HEK293T (cell line): ENCODE data around the gene MYH6.

Experiments
- CTCF ChIA-PET: fragments of 350-600 bp; formaldehyde crosslinking; extraction: SDS; loops from one replicate; lab custom pipeline; 2021; ENCODE audit warnings: antibody characterized with exemption, inconsistent platforms; lab: Yijun Ruan, JAX
- POLR2A ChIA-PET: fragments of 350-600 bp; formaldehyde crosslinking; extraction: SDS; loops from one replicate; lab custom pipeline; 2020; ENCODE audit warnings: antibody characterized with exemption, inconsistent platforms; lab: Yijun Ruan, JAX
- DNase-seq: peaks from one replicate; pipeline ENCODE4 v3.0.0; 2012; ENCODE audit warnings: mixed read lengths; ENCODE audit errors: extremely low spot score
- ARNT ChIP-seq: fragments of 450-650 bp; IDR thresholded peaks from 2 replicates; pipeline ENCODE4 v1.6.1; 2017; ENCODE audit warnings: mild to moderate bottlenecking
- BHLHE40 ChIP-seq: fragments of 450-650 bp; IDR thresholded peaks from 2 replicates; pipeline ENCODE4 v1.6.1; 2016; ENCODE audit warnings: mild to moderate bottlenecking, moderate library complexity, borderline replicate concordance
- CTBP1 ChIP-seq: fragments of 450-650 bp; IDR thresholded peaks from 2 replicates; pipeline ENCODE4 v1.6.1; 2016; ENCODE audit warnings: borderline replicate concordance
- ELF4 ChIP-seq: fragments of 450-650 bp; IDR thresholded peaks from 2 replicates; pipeline ENCODE4 v1.6.1; 2017; ENCODE audit warnings: antibody characterized with exemption
- FOXA1 ChIP-seq: fragments of 450-650 bp; IDR thresholded peaks from 2 replicates; pipeline ENCODE4 v1.6.1; 2016; ENCODE audit warnings: mild to moderate bottlenecking
- FOXK2 ChIP-seq: fragments of 450-650 bp; IDR thresholded peaks from 2 replicates; pipeline ENCODE4 v1.6.1; 2016; ENCODE audit warnings: mild to moderate bottlenecking
- FOXM1 ChIP-seq: fragments of 450-650 bp; IDR thresholded peaks from 2 replicates; pipeline ENCODE4 v1.6.1; 2017; ENCODE audit warnings: mild to moderate bottlenecking, borderline replicate concordance
- HDGF ChIP-seq: fragments of 450-650 bp; IDR thresholded peaks from 2 replicates; pipeline ENCODE4 v1.6.1; 2017; ENCODE audit warnings: antibody characterized with exemption, borderline replicate concordance
- L3MBTL2 ChIP-seq: fragments of 450-650 bp; conservative IDR thresholded peaks from 2 replicates; pipeline ENCODE4 v1.6.1; 2016; ENCODE audit warnings: mild to moderate bottlenecking
- LEF1 ChIP-seq: fragments of 450-650 bp; IDR thresholded peaks from 2 replicates; pipeline ENCODE4 v1.6.1; 2017; ENCODE audit warnings: mild to moderate bottlenecking, borderline replicate concordance
- NFRKB ChIP-seq: fragments of 450-650 bp; IDR thresholded peaks from 2 replicates; pipeline ENCODE4 v1.6.1; 2016; ENCODE audit warnings: mild to moderate bottlenecking, moderate library complexity
- PKNOX1 ChIP-seq: fragments of 450-650 bp; IDR thresholded peaks from 2 replicates; pipeline ENCODE4 v1.6.1; 2016
- SP1 ChIP-seq: fragments of 450-650 bp; IDR thresholded peaks from 2 replicates; pipeline ENCODE4 v1.6.1; 2017
- SUZ12 ChIP-seq: fragments of 450-650 bp; IDR thresholded peaks from 2 replicates; pipeline ENCODE4 v1.6.1; 2016; ENCODE audit warnings: mild to moderate bottlenecking
- TARDBP ChIP-seq: fragments of 450-650 bp; IDR thresholded peaks from 2 replicates; pipeline ENCODE4 v1.6.1; 2016
- ZNF384 ChIP-seq: fragments of 450-650 bp; IDR thresholded peaks from 2 replicates; pipeline ENCODE4 v1.6.1; 2016

The MYH6 gene

GRCh38 chr14:23371865-23372264, 36.2 kb downstream of the MYH6 start:
- no peak for DNase-seq
- ChIA-PET POLR2A (no interaction called here), CTCF (no interaction called here)
- TF ChIP-seq PKNOX1 = no peak
- no peak for TF ChIP-seq TARDBP
- TF ChIP-seq L3MBTL2 = no peak
- no peak for TF ChIP-seq FOXM1
- no peak for TF ChIP-seq LEF1
- no peak for TF ChIP-seq HDGF
- no peak for TF ChIP-seq BHLHE40
- no peak for TF ChIP-seq ELF4
- TF ChIP-seq FOXK2 = no peak

DNA sequence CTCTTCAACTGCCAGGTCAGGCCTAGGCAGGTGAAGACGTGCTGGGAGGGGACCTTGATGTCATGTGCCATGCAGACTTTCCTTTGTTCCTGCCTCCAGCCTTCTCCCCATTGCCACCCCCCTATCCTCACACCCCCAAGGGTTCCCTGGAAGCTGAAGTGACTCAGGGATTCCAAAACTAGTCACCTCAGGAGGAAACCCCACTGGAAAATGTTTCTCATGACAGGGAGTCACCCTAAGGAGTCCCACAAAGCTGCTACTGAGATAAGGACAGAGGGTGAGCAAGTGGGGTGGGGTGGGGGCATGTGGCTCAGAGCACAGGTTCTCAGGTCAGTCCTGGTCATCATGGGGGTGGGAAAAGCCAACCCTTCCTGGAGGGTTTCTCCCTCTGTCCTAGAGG, 37.9 kb downstream of the MYH6 start:
- CTCF ChIA-PET = interaction anchor here (4.1 kb wide), 1 partner anchor 10 kb away, joined by 18 read pairs; no protein-coding TSS in a partner anchor
- DNase-seq = no peak
- TF ChIP-seq NFRKB = no peak
- TF ChIP-seq TARDBP = no peak
- TF ChIP-seq LEF1 = no peak
- TF ChIP-seq ARNT = no peak
- TF ChIP-seq FOXK2 = no peak
- no peak for TF ChIP-seq FOXA1
- TF ChIP-seq FOXM1 = no peak
- no peak for TF ChIP-seq SUZ12
- no peak for TF ChIP-seq PKNOX1
- TF ChIP-seq BHLHE40 = no peak
- no peak for TF ChIP-seq CTBP1
- POLR2A ChIA-PET = no interaction called here

DNA sequence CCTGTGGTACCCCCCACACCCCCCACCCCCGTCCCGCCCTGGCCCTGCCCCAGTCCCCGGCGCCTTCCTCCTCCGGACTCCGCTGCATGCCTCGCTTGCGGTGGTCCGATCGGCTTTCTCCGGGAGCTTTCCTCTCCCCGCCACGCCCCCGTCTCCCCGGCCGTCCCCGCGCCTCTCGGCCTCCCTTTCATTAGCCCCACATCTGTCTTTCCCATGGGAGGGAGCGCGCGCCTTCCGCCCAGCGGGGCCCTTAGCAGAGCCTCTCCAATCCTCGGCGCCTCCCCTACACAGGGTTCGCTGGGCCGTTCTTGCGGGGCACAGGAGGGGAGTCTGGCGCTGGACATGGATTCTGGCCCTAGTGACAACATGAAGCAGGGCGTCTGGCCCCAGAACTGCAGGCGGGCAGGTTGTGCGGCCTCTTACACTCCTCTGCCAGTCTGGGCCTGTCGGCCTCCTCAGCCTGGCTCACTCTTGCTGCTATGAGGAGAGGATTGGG, 41.6 kb downstream of the MYH6 start:
- no peak for DNase-seq
- TF ChIP-seq CTBP1 = no peak
- TF ChIP-seq PKNOX1 = no peak
- no peak for TF ChIP-seq SP1
- TF ChIP-seq LEF1 = no peak
- TF ChIP-seq SUZ12 = no peak
- TF ChIP-seq ELF4 = no peak
- no peak for TF ChIP-seq ZNF384
- no peak for TF ChIP-seq NFRKB
- TF ChIP-seq FOXA1 = no peak
- TF ChIP-seq TARDBP = no peak
- TF ChIP-seq BHLHE40 = no peak
- TF ChIP-seq HDGF = no peak
- no peak for TF ChIP-seq FOXK2
- TF ChIP-seq FOXM1 = no peak
- no peak for TF ChIP-seq L3MBTL2
- no peak for TF ChIP-seq ARNT
- ChIA-PET POLR2A (no interaction called here), CTCF (interaction anchor here (4.1 kb wide), 1 partner anchor 13 kb away, joined by 18 read pairs; no protein-coding TSS in a partner anchor)

- ChIA-PET POLR2A (no interaction called here), CTCF (no interaction called here)
- no peak for DNase-seq
Measured at GRCh38 chr14:23365732-23366425, 42.2 kb downstream of the MYH6 start.

More at GRCh38 chr14:23365732-23366425, 42.2 kb downstream of the MYH6 start:
- TF ChIP-seq BHLHE40 (no peak), LEF1 (no peak), FOXK2 (no peak), L3MBTL2 (no peak), TARDBP (no peak), ARNT (no peak), FOXA1 (no peak), SUZ12 (no peak), FOXM1 (no peak), NFRKB (no peak), ZNF384 (no peak), CTBP1 (no peak), SP1 (no peak), ELF4 (no peak), PKNOX1 (no peak), HDGF (no peak)
